HG03457 (cell line): Measurements from ENCODE around the gene CCBE1.

Experiments
- ATAC-seq: cut with Tn5 transposase; IDR thresholded peaks from one replicate; pipeline ENCODE4 v1.9.1; 2021; ENCODE audit warnings: moderate number of reproducible peaks; ENCODE audit not compliant: unreplicated experiment

The CCBE1 gene

GRCh38 chr18:59623456-59624368 is 73.5 kb downstream of the CCBE1 start:
- ATAC-seq: no peak

- no peak for ATAC-seq
Observed at GRCh38 chr18:59621027-59621426, 76.2 kb downstream of the CCBE1 start.

DNA sequence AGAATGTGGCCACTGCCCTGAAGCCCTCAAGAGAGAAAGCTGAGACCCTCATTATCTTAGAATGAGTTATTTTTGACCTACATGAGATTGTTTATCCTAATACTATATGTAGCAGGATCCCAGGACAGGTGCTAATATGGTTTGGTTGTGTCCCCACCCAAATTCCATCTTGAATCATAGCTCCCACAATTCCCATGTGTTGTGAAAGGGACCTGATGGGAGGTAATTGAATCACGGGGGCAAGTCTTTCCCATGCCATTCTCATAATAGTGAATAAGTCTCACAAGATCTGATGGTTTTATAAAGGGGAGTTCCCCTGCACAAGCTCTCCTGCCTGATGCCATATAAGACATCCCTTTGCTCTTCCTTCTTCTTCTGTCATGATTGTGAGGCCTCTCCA is 76.8 kb downstream of the CCBE1 start:
- ATAC-seq: no peak

- ATAC-seq: no peak
Observed at GRCh38 chr18:59619816-59620215, 77.4 kb downstream of the CCBE1 start.

GRCh38 chr18:59617468-59617932 is 79.7 kb downstream of the CCBE1 start:
- no peak for ATAC-seq

DNA sequence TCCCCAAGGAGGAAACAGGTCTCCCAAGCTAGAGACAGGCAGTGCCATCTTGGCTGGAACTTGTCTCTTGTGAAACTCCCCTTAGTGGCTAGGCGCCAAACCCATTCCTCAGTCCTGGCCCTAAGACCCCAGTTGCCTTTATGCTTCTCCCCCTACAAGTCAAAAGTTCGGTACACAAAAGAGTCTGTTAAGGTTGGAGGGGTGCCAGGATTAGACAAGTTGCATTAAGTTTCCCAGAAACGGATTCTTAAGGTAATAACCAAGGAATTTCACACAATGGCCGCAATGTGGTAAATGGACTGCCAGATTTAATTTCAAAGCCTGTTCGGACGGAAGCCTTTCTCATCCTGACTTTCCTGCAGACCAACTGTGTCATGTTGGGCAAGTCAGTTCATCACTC is 80.7 kb downstream of the CCBE1 start:
- no peak for ATAC-seq

- ATAC-seq: no peak
Observed at GRCh38 chr18:59613903-59614302, 83.3 kb downstream of the CCBE1 start.

DNA sequence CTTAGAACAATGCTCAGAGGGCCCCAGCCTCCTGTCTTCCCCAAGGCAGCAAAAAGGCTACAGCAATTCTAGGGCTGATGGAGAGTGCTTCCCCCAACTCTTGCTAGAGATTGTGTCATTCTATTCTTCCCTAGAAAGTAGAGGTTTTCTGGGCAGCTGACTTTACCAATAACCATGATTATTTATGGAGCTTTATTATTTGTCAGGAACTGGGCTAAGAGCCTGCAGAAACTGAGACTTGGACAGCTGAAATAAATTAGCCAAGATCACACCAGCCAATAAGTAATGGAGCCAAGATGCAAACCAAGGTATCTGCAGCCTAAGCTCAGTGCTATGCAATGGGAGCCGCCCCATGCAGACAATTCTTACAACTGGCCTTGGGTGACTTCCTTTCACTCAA is 84.8 kb downstream of the CCBE1 start:
- no peak for ATAC-seq

DNA sequence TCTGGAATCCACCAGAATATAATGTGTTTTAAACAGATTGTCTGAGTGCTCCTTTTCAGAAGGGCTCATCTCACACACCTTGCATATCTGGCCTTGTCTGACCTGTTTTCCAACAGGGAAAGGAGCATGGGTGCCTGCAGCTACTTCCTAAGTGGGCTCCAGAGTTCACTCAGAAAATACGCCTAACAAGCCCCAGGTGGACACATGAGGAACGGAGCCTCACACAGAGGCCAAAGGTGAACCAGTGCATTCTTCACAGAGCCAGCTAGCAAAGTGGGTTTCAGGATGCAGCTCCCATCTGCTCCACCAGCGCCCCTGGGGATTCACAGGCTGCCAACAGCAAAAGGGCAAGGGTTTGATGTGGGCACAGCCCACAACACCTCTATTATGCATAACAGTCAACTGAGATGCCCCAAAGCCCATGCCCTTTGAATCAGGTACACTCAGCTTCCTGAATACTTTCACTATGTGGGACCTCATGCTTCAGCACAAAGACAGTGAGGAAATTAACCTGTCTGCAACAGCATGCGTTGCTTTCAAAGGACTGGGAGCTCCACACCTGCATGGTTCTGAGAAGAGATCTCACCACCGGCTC is 86.6 kb downstream of the CCBE1 start:
- ATAC-seq: no peak

DNA sequence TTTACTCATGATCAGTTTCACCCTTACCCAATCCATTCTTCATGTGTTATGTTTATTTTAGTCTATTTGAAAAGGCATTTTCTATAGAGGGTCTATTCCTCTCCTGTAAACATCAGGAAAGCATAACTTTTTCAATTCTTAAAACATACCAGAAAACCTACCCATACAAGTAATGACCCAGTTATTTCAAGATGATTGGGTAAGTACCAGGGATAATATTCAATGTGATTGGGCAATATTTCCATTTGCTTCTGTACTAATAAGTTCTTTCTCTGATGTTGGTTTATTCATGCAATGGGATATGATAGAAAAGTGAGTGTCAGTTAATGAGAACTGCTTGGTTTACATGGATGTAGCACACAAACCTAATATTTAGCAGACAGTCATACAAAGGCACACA is 87.6 kb downstream of the CCBE1 start:
- no peak for ATAC-seq

DNA sequence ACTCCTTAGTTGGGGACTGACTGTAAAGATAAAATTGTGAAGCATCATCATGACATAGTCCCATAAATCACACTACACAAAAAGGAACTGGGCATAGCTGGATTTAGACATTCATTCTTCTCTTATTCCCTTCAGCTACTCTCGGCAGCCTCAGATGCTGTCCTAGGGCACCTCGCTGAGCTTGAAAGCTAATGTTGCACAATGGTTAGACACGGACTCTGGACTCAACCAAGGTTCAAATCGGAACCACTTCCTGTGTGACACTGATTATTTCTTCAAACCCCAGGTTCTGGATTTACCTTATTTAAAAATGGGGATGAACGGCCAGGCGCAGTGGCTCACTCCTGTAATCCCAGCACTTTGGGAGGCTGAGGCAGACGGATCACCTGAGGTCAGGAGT is 89.8 kb downstream of the CCBE1 start:
- ATAC-seq: no peak

DNA sequence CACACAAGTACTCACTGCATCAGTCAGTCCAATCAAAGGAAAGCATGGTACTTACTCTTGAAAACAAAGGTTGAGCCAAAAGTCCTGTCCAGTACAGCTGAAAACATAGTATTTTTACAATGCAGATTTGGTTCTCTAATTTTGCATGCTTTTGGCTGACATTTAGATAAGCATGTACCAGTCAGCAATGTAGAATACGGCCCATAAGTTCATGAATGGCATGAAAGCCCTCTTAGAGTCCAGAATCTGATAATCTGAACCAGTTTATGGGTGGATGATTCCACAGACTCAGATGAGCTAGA is 90.2 kb downstream of the CCBE1 start:
- no peak for ATAC-seq

GRCh38 chr18:59606193-59607077 is 90.8 kb downstream of the CCBE1 start:
- ATAC-seq: no peak

DNA sequence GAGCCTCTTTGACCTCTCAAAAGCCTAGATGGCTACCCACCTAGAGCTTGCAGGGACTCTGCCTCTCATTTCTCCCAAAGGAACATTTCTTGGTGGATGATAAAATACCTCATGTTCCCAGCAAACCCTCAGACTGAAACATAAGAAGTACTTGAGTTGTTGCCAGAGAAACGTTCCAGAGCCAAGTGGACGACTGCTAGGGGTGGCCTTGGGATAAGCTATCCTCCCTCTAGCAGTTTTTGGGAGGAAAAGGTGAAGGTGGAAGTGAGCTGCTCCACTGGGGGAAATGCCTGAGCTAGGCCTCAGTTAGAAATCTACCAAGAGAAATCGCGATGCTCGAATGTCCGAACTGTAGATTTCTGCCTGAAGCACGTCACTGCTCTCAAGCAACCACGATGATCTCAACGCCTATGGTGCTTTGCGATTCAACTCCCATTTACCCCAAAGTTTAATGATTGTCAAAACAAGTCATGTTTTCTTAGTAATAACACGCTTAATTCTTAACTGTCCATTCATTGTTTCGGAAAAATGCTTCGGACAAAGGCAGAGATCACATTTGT is 91.5 kb downstream of the CCBE1 start:
- no peak for ATAC-seq

DNA sequence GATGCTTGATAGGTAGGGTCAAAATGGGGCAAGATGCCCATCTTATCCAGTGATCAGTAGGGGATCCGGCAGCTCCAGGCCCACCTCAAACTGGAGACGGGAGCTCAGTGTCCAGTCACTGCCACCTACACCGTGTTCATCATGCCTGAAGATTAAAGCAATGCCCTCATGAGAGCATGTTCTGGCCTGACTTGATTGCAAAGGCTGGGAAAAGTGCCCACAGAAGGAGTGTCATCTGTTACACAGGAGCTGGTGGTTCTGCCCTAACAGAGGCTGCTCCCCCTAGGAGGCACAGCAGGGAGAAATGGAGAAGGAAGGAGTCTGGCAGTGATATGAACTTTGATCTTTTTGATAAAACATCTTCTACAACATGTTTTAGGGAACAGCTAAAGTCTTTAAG is 92.3 kb downstream of the CCBE1 start:
- no peak for ATAC-seq

GRCh38 chr18:59597049-59597448 is 100.2 kb downstream of the CCBE1 start:
- no peak for ATAC-seq

DNA sequence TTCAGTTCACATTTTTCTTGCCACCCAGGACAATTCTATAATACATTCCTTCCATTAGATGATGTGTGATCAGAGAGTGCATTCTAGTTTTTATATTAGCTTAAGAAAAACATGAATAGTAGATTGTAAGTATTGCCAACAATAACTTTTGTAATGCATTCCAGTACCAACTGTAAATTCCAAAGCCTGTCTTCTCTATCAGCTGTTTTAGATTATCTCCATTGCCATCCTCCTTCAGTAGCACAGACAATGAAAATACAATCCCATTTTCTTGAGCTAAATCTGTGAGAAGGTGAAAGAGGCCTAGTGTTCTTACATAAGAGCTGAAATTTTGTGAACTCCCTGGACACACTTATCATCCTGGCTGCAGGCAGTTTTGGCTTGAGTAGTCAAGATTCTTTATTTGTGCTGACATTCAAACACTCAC is 103.9 kb downstream of the CCBE1 start:
- no peak for ATAC-seq

GRCh38 chr18:59592624-59593023 is 104.6 kb downstream of the CCBE1 start:
- no peak for ATAC-seq

DNA sequence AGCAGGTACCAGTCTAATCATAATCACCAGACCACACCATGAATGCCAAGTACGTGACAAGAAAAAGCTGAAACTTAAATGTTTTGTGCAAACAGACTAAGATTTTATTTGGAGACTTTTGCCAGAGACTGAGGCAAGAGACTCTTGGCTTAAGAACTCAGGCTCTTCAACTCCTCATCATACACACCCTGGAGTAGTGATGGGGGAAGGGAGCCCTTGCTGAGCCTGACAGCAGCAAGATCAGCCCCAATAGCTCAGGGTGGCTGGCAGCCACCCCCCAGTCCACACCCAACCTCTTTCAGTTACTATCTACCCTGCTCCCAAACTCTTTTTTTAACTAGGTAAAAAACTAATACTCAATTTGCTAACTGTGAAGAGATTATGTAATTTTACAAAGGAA is 114.8 kb downstream of the CCBE1 start:
- ATAC-seq: no peak

GRCh38 chr18:59579509-59579908 is 117.7 kb downstream of the CCBE1 start:
- no peak for ATAC-seq

DNA sequence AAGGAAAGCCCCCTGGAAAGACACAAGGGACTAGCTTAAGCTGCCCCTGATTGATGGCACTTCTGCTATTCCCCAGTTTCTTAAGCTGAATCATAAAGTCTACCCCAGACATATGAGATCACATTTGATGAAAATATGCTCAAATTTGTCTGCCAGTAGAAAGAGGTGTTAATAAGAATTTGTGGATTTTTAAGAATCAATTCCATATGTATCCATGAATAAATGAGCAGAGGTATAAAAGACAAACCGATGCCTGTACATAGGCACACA is 119.9 kb downstream of the CCBE1 start:
- no peak for ATAC-seq
